Choroid plexus epithelial cell (primary cell): Measurements from ENCODE around the gene PAM.
"Not testable (repeated sequence)": the region's sequence is repeated elsewhere in the genome, so short reads cannot be mapped to it uniquely, and the experiment has no call there.

Experiments used
- DNase-seq: peaks from one replicate; pipeline ENCODE4 v3.0.0-alpha.2; 2010; ENCODE audit warnings: low read depth
- H3K4me3 ChIP-seq: 2 replicates; pipeline ENCODE4 v1.5.1; 2011; ENCODE audit warnings: low read depth, mild to moderate bottlenecking, control low read depth, low read length, moderate library complexity
- CTCF ChIP-seq: conservative IDR thresholded peaks from 2 replicates; pipeline ENCODE4 v1.5.1; 2011; ENCODE audit warnings: low read depth, mild to moderate bottlenecking, control low read depth, inconsistent platforms, low read length, moderate library complexity

PAM gene

GRCh38 chr5:102988459-102988858 lies 233.4 kb downstream of the PAM start:
- no peak overlapping the region for H3K4me3 ChIP-seq
- DNase-seq, result no peak

GRCh38 chr5:102991802-102992201 lies 236.7 kb downstream of the PAM start:
- no peak overlapping the region for H3K4me3 ChIP-seq
- no peak for TF ChIP-seq CTCF
- no peak for DNase-seq

More at GRCh38 chr5:102988459-102988858, 233.4 kb downstream of the PAM start:
- no peak for TF ChIP-seq CTCF

- DNase-seq, result no peak
- no peak overlapping the region for H3K4me3 ChIP-seq
- TF ChIP-seq CTCF, result no peak
Measured at GRCh38 chr5:102996011-102996575, 241.0 kb downstream of the PAM start.

- no peak for TF ChIP-seq CTCF
- no peak for DNase-seq
- H3K4me3 ChIP-seq, result no peak overlapping the region
Measured at GRCh38 chr5:102998224-102998623, 243.1 kb downstream of the PAM start.

GRCh38 chr5:102999191-102999590 lies 244.1 kb downstream of the PAM start:
- no peak overlapping the region for H3K4me3 ChIP-seq
- no peak for DNase-seq
- TF ChIP-seq CTCF, result no peak

GRCh38 chr5:102999621-103000020 lies 244.5 kb downstream of the PAM start:
- DNase-seq, result not testable (repeated sequence)

GRCh38 chr5:103000089-103000488 lies 245.0 kb downstream of the PAM start:
- DNase-seq, result no peak
- no peak for TF ChIP-seq CTCF
- H3K4me3 ChIP-seq, result no peak overlapping the region

More at GRCh38 chr5:102999621-103000020, 244.5 kb downstream of the PAM start:
- H3K4me3 ChIP-seq, result not testable (repeated sequence)
